IMR-90 (cell line): ENCODE data around the gene SYCN. TPM values are rescaled to one million over a fixed set of nuclear protein-coding genes. Genes with fewer than 3 reads are reported as not detected.

Source experiments
- ATAC-seq: fragments of 200-7000 bp; cut with Tn5 transposase; 2 replicates; pipeline ENCODE4 v1.9.1; 2020; ENCODE audit warnings: low read depth, mild to moderate bottlenecking, moderate library complexity
- BruUV-seq: library from RNA; stranded (reverse); fragments of 400-500 nt; replicated peaks from 2 replicates; lab custom pipeline; 2021; lab: Mats Ljungman, UMichigan
- CTCF ChIA-PET: fragments of 300-600 bp; formaldehyde crosslinking; extraction: SDS; loops from one replicate; lab custom pipeline; 2021; ENCODE audit warnings: antibody characterized with exemption; lab: Yijun Ruan, JAX
- POLR2A ChIA-PET: fragments of 300-600 bp; sonication (Branson Sonifier 250); formaldehyde crosslinking; loops from one replicate; lab custom pipeline; 2022; ENCODE audit warnings: antibody characterized with exemption; ENCODE audit not compliant: unreplicated experiment; lab: Charles Lee
- DNase-seq: peaks from one replicate; pipeline ENCODE4 v3.0.0; 2013
- H2AFZ ChIP-seq: replicated peaks from 2 replicates; pipeline ENCODE3; 2013; ENCODE audit warnings: low read length, mild to moderate bottlenecking; ENCODE audit not compliant: poor library complexity
- H2AK5ac ChIP-seq: 2 replicates; pipeline ENCODE4 v1.6.1; 2013; ENCODE audit warnings: low read depth, low read length, inconsistent platforms
- H2AK9ac ChIP-seq: replicated peaks from 2 replicates; pipeline ENCODE3; 2013; ENCODE audit warnings: mild to moderate bottlenecking, low read depth, low read length, moderate library complexity; ENCODE audit not compliant: poor library complexity
- H2BK120ac ChIP-seq: 2 replicates; pipeline ENCODE4 v1.6.1; 2013; ENCODE audit warnings: low read depth, low read length, inconsistent platforms
- H2BK15ac ChIP-seq: 3 replicates; pipeline ENCODE4 v1.6.1; 2013; ENCODE audit warnings: low read depth, low read length, inconsistent platforms
- H2BK20ac ChIP-seq: 2 replicates; pipeline ENCODE4 v1.6.1; 2013; ENCODE audit warnings: low read depth, mild to moderate bottlenecking, inconsistent platforms, low read length, moderate library complexity
- H2BK5ac ChIP-seq: 2 replicates; pipeline ENCODE4 v1.6.1; 2013; ENCODE audit warnings: mild to moderate bottlenecking, low read depth, low read length, inconsistent platforms; ENCODE audit not compliant: poor library complexity, severe bottlenecking
- H3K14ac ChIP-seq: replicated peaks from 2 replicates; pipeline ENCODE4 v1.6.1; 2013; ENCODE audit warnings: low read depth, low read length, inconsistent platforms
- H3K18ac ChIP-seq: 2 replicates; pipeline ENCODE4 v1.6.1; 2013; ENCODE audit warnings: low read depth, low read length, control low read depth
- H3K23ac ChIP-seq: 2 replicates; pipeline ENCODE4 v1.6.1; 2013; ENCODE audit warnings: low read depth, low read length, inconsistent platforms
- H3K27ac ChIP-seq: 2 replicates; pipeline ENCODE4 v1.5.1; 2013; ENCODE audit warnings: mild to moderate bottlenecking, control low read depth, low read length; ENCODE audit not compliant: insufficient read depth
- H3K27me3 ChIP-seq: 2 replicates; pipeline ENCODE4 v1.6.1; 2013; ENCODE audit warnings: low read length; ENCODE audit not compliant: control insufficient read depth, insufficient read depth
- H3K36me3 ChIP-seq: 2 replicates; pipeline ENCODE4 v1.6.1; 2013; ENCODE audit warnings: low read length, mixed read lengths; ENCODE audit not compliant: control insufficient read depth, insufficient read depth
- H3K4ac ChIP-seq: 2 replicates; pipeline ENCODE4 v1.6.1; 2013; ENCODE audit warnings: low read depth, low read length, inconsistent platforms
- H3K4me1 ChIP-seq: 2 replicates; pipeline ENCODE4 v1.6.1; 2013; ENCODE audit warnings: low read length, mixed read lengths; ENCODE audit not compliant: control insufficient read depth, insufficient read depth
- H3K4me2 ChIP-seq: 2 replicates; pipeline ENCODE4 v1.6.1; 2013; ENCODE audit warnings: low read depth, mild to moderate bottlenecking, control low read depth, low read length, moderate library complexity
- H3K4me3 ChIP-seq: 2 replicates; pipeline ENCODE4 v1.5.1; 2013; ENCODE audit warnings: low read depth, mild to moderate bottlenecking, control low read depth, low read length, moderate library complexity; ENCODE audit not compliant: insufficient read depth
- H3K56ac ChIP-seq: 2 replicates; pipeline ENCODE4 v1.6.1; 2013; ENCODE audit warnings: low read length, inconsistent platforms; ENCODE audit not compliant: insufficient read depth; ENCODE audit errors: extremely low read depth
- H3K79me1 ChIP-seq, 2 experiments: 2 replicates each; pipeline ENCODE4 v1.6.1; 2013; ENCODE audit warnings: low read length in 2 of 2, inconsistent platforms in 1 of 2, low read depth in 1 of 2
- H3K9ac ChIP-seq: 2 replicates; pipeline ENCODE4 v1.6.1; 2013; ENCODE audit warnings: low read depth, low read length, control low read depth
- H3K9me1 ChIP-seq: 2 replicates; pipeline ENCODE4 v1.6.1; 2013; ENCODE audit warnings: low read length, inconsistent platforms; ENCODE audit not compliant: insufficient read depth
- H3K9me3 ChIP-seq: 2 replicates; pipeline ENCODE4 v1.6.1; 2013; ENCODE audit warnings: low read length; ENCODE audit not compliant: control insufficient read depth, insufficient read depth
- H4K20me1 ChIP-seq: 2 replicates; pipeline ENCODE4 v1.6.1; 2013; ENCODE audit warnings: low read length, inconsistent platforms; ENCODE audit not compliant: insufficient read depth
- H4K5ac ChIP-seq: 2 replicates; pipeline ENCODE4 v1.6.1; 2013; ENCODE audit warnings: mild to moderate bottlenecking, low read depth, low read length, control low read depth
- H4K8ac ChIP-seq, 2 experiments: 2 replicates each; pipeline ENCODE4 v1.6.1; 2013; ENCODE audit warnings: low read depth in 2 of 2, low read length in 2 of 2, control low read depth in 1 of 2, inconsistent platforms in 1 of 2
- H4K91ac ChIP-seq: 2 replicates; pipeline ENCODE4 v1.6.1; 2013; ENCODE audit warnings: low read depth, low read length, inconsistent platforms; ENCODE audit not compliant: insufficient read depth
- CHD1 ChIP-seq: IDR thresholded peaks from 2 replicates; pipeline ENCODE4 v1.6.1; 2012; ENCODE audit warnings: low read depth, low read length, improper control_type of control experiment
- CTCF ChIP-seq: conservative IDR thresholded peaks from 2 replicates; pipeline ENCODE4 v1.5.1; 2012; ENCODE audit warnings: mild to moderate bottlenecking, low read depth, low read length, improper control_type of control experiment
- ELK1 ChIP-seq: fragments of 150-350 bp; IDR thresholded peaks from 2 replicates; pipeline ENCODE4 v1.6.1; 2016; ENCODE audit warnings: low read depth, mild to moderate bottlenecking, low read length, moderate library complexity, borderline replicate concordance
- FOS ChIP-seq: fragments of 150-350 bp; IDR thresholded peaks from 2 replicates; pipeline ENCODE4 v1.6.1; 2016; ENCODE audit warnings: low read depth, low read length
- MAFK ChIP-seq: IDR thresholded peaks from 2 replicates; pipeline ENCODE4 v1.6.1; 2012; ENCODE audit warnings: low read depth, low read length, improper control_type of control experiment
- MXI1 ChIP-seq: IDR thresholded peaks from 2 replicates; pipeline ENCODE4 v1.6.1; 2012; ENCODE audit warnings: low read depth, mild to moderate bottlenecking, low read length, moderate library complexity, borderline replicate concordance
- NFE2L2 ChIP-seq: fragments of 150-350 bp; IDR thresholded peaks from 2 replicates; pipeline ENCODE4 v1.6.1; 2016; ENCODE audit warnings: low read depth, mild to moderate bottlenecking, low read length
- POLR2A ChIP-seq: IDR thresholded peaks from 2 replicates; pipeline ENCODE4 v1.6.1; 2012; ENCODE audit warnings: mild to moderate bottlenecking, low read depth, low read length
- RAD21 ChIP-seq: IDR thresholded peaks from 2 replicates; pipeline ENCODE4 v1.6.1; 2012; ENCODE audit warnings: low read length, improper control_type of control experiment
- RCOR1 ChIP-seq: IDR thresholded peaks from 2 replicates; pipeline ENCODE4 v1.6.1; 2012; ENCODE audit warnings: mild to moderate bottlenecking, low read length, improper control_type of control experiment; ENCODE audit not compliant: insufficient replicate concordance
- RFX5 ChIP-seq: IDR thresholded peaks from 2 replicates; pipeline ENCODE4 v1.8.0; 2012; ENCODE audit warnings: low read depth, mild to moderate bottlenecking, low read length, moderate library complexity
- USF2 ChIP-seq: fragments of 150-350 bp; IDR thresholded peaks from 2 replicates; pipeline ENCODE4 v1.6.1; 2017; ENCODE audit warnings: mild to moderate bottlenecking, antibody characterized with exemption, low read length, low read depth
- WGBS, 2 experiments: methylation state at CpG; one replicate each; pipeline versions ENCODE4 v1.1.5 to v1.1.7; 2013; ENCODE audit warnings: missing lambda C conversion rate in 2 of 2; ENCODE audit not compliant: insufficient read length in 1 of 2; ENCODE audit errors: extremely low coverage in 2 of 2; 5-methylcytosine and 5-hydroxymethylcytosine counted together
- dilution Hi-C: fragments of 300-500 bp; cut with HindIII; formaldehyde crosslinking; loops from one replicate; pipeline ENCODE4 v1.14.3; 2018; ENCODE audit warnings: low sequenced_read_pairs; ENCODE audit not compliant: unreplicated experiment
- in situ Hi-C: fragments of 300-500 bp; cut with MboI; formaldehyde crosslinking; loops from 3 replicates; pipeline ENCODE4 v1.14.3; 2019; ENCODE audit warnings: low sequenced_read_pairs, inconsistent platforms, mixed read lengths
- intact Hi-C: fragments of 100-400 bp; cut with micrococcal nuclease; formaldehyde crosslinking; loops from 2 replicates; pipeline ENCODE4 v1.10.0; 2022
- polyA plus RNA-seq, 3 experiments: library from polyadenylated mRNA; depleted of rRNA; stranded (reverse); fragments of >200 nt; gene quantifications; 2 replicates each; pipeline ENCODE4 v1.2.3, GENCODE V29; 2012; ENCODE audit warnings: low replicate concordance in 1 of 3
- total RNA-seq: library from RNA; depleted of rRNA; stranded (reverse); fragments of >200 nt; gene quantifications from 2 replicates; pipeline ENCODE4 v1.2.3, GENCODE V29; 2012

SYCN gene
- total and polyA plus RNA-seq, 2 of the 4 experiments (the other 2 are of a cell fraction) = not detected

GRCh38 chr19:39251846-39252245 is 47.8 kb upstream of the SYCN start:
- ChIA-PET POLR2A (no interaction called here), CTCF (no interaction called here)
- no CpG with 5 or more reads among the region's 3 CpGs for WGBS, 2 experiments
- Histone ChIP-seq H3K18ac (no peak overlapping the region), H4K20me1 (no peaks in the 10 kb centered on the region), H3K4me2 (no peak overlapping the region), H4K91ac (no peak overlapping the region), H3K4me1 (no peaks in the 10 kb centered on the region), H3K9ac (no peak overlapping the region), H2AFZ (no peak overlapping the region), H3K14ac (no peak overlapping the region), H3K79me1 (no peaks in the 10 kb centered on the region), H4K8ac (no peak overlapping the region), H2AK5ac (no peak overlapping the region), H2BK120ac (no peak overlapping the region), H3K9me3 (peaks cover 1% of the 10 kb centered on the region; the same call in 1 of the 2 replicates), H3K27me3 (peaks cover 60% of the 10 kb centered on the region), H3K36me3 (no peaks in the 10 kb centered on the region), H3K23ac (no peak overlapping the region), H2AK9ac (no peak overlapping the region), H3K9me1 (no peaks in the 10 kb centered on the region), H3K4ac (no peak overlapping the region), H4K5ac (no peak overlapping the region), H2BK15ac (no peak overlapping the region), H2BK5ac (no peak overlapping the region), H3K27ac (no peak overlapping the region), H3K56ac (no peak overlapping the region), H2BK20ac (no peak overlapping the region), H3K4me3 (no peak overlapping the region)
- intact Hi-C loops = no loop called here
- in situ Hi-C loops = no loop called here
- no peak for ATAC-seq
- dilution Hi-C loops = no loop called here
- TF ChIP-seq MXI1 = no peak
- TF ChIP-seq NFE2L2 = no peak
- TF ChIP-seq CTCF = no peak
- no peak for TF ChIP-seq RAD21
- TF ChIP-seq FOS = no peak
- TF ChIP-seq POLR2A = no peak
- TF ChIP-seq USF2 = no peak
- no peak for TF ChIP-seq RFX5
- no peak for TF ChIP-seq ELK1
- no peak for TF ChIP-seq RCOR1
- TF ChIP-seq MAFK = no peak
- no peak for TF ChIP-seq CHD1
- DNase-seq = no peak
- no TSS peak for BruUV-seq
